H9 (cell line): ENCODE measurements around the gene TRMT112. TPM values are rescaled to one million over a fixed set of nuclear protein-coding genes. Genes with fewer than 3 reads are reported as not detected.

Experiments
- DNase-seq: peaks from one replicate; pipeline ENCODE4 v3.0.0-alpha.2; 2017
- H2AFZ ChIP-seq: one replicate; pipeline ENCODE4 v1.6.1; 2013; ENCODE audit warnings: mild to moderate bottlenecking, low read length, control low read depth, moderate library complexity
- H2AK5ac ChIP-seq: 2 replicates; pipeline ENCODE4 v1.6.1; 2013; ENCODE audit warnings: low read length, control low read depth, mixed read lengths; ENCODE audit not compliant: insufficient read length
- H2BK120ac ChIP-seq: one replicate; pipeline ENCODE4 v1.6.1; 2013; ENCODE audit warnings: low read depth, mild to moderate bottlenecking, low read length, control low read depth, inconsistent platforms; ENCODE audit not compliant: poor library complexity, severe bottlenecking
- H2BK12ac ChIP-seq: 2 replicates; pipeline ENCODE4 v1.6.1; 2013; ENCODE audit warnings: low read length, control low read depth, mixed read lengths, low read depth; ENCODE audit not compliant: insufficient read length
- H2BK15ac ChIP-seq: 2 replicates; pipeline ENCODE4 v1.6.1; 2013; ENCODE audit warnings: low read depth, low read length, control low read depth
- H2BK20ac ChIP-seq: one replicate; pipeline ENCODE4 v1.6.1; 2013; ENCODE audit warnings: low read depth, mild to moderate bottlenecking, low read length, control low read depth, inconsistent platforms; ENCODE audit not compliant: poor library complexity, severe bottlenecking
- H2BK5ac ChIP-seq: 2 replicates; pipeline ENCODE4 v1.6.1; 2013; ENCODE audit warnings: low read length, control low read depth, mixed read lengths; ENCODE audit not compliant: insufficient read length
- H3K14ac ChIP-seq: 2 replicates; pipeline ENCODE4 v1.6.1; 2013; ENCODE audit warnings: low read length, control low read depth; ENCODE audit not compliant: insufficient read depth
- H3K18ac ChIP-seq: 2 replicates; pipeline ENCODE4 v1.6.1; 2013; ENCODE audit warnings: low read depth, mild to moderate bottlenecking, mixed read lengths, low read length, control low read depth; ENCODE audit not compliant: insufficient read length
- H3K23ac ChIP-seq: 2 replicates; pipeline ENCODE4 v1.6.1; 2013; ENCODE audit warnings: low read length, control low read depth, mixed read lengths, low read depth; ENCODE audit not compliant: insufficient read length
- H3K23me2 ChIP-seq: 2 replicates; pipeline ENCODE4 v1.6.1; 2013; ENCODE audit warnings: low read depth, mild to moderate bottlenecking, mixed read lengths, low read length, control low read depth; ENCODE audit not compliant: insufficient read length, poor library complexity, severe bottlenecking
- H3K27ac ChIP-seq: 2 replicates; pipeline ENCODE4 v1.5.1; 2013; ENCODE audit warnings: low read length, control low read depth, mixed read lengths, low read depth; ENCODE audit not compliant: insufficient read length
- H3K27me3 ChIP-seq: 2 replicates; pipeline ENCODE4 v1.6.1; 2013; ENCODE audit warnings: low read length, control low read depth, inconsistent platforms; ENCODE audit not compliant: insufficient read depth
- H3K4ac ChIP-seq: 2 replicates; pipeline ENCODE4 v1.6.1; 2013; ENCODE audit warnings: low read depth, mild to moderate bottlenecking, control low read depth, inconsistent platforms, low read length, moderate library complexity
- H3K4me1 ChIP-seq: 2 replicates; pipeline ENCODE4 v1.6.1; 2013; ENCODE audit warnings: low read length, control low read depth, inconsistent platforms; ENCODE audit not compliant: insufficient read depth
- H3K4me2 ChIP-seq: 2 replicates; pipeline ENCODE4 v1.6.1; 2013; ENCODE audit warnings: low read length, control low read depth, mixed read lengths; ENCODE audit not compliant: insufficient read length, insufficient read depth
- H3K56ac ChIP-seq: 2 replicates; pipeline ENCODE4 v1.6.1; 2013; ENCODE audit warnings: low read depth, mild to moderate bottlenecking, mixed read lengths, low read length, control low read depth; ENCODE audit not compliant: insufficient read length
- H3K79me1 ChIP-seq: 2 replicates; pipeline ENCODE4 v1.6.1; 2013; ENCODE audit warnings: low read depth, mild to moderate bottlenecking, moderate library complexity, low read length, control low read depth, inconsistent platforms; ENCODE audit not compliant: insufficient read depth, poor library complexity, severe bottlenecking
- H3K79me2 ChIP-seq: 2 replicates; pipeline ENCODE4 v1.6.1; 2013; ENCODE audit warnings: low read length, control low read depth, inconsistent platforms; ENCODE audit not compliant: insufficient read depth
- H3K9ac ChIP-seq: 2 replicates; pipeline ENCODE4 v1.6.1; 2013; ENCODE audit warnings: low read length, control low read depth, mixed read lengths; ENCODE audit not compliant: insufficient read length; ENCODE audit errors: extremely low read depth
- H3K9me3 ChIP-seq: one replicate; pipeline ENCODE4 v1.6.1; 2013; ENCODE audit warnings: low read depth, low read length, inconsistent platforms; ENCODE audit not compliant: control insufficient read depth
- H3T11ph ChIP-seq: one replicate; pipeline ENCODE4 v1.6.1; 2013; ENCODE audit warnings: mild to moderate bottlenecking, low read length, control low read depth, inconsistent platforms
- H4K20me1 ChIP-seq: one replicate; pipeline ENCODE4 v1.6.1; 2013; ENCODE audit not compliant: control insufficient read depth, insufficient read length, insufficient read depth
- H4K5ac ChIP-seq: 2 replicates; pipeline ENCODE4 v1.6.1; 2013; ENCODE audit warnings: low read depth, mild to moderate bottlenecking, mixed read lengths, low read length, control low read depth; ENCODE audit not compliant: insufficient read length
- H4K8ac ChIP-seq: replicated peaks from 2 replicates; pipeline ENCODE4 v1.6.1; 2013; ENCODE audit warnings: low read length, control low read depth, mixed read lengths, low read depth; ENCODE audit not compliant: insufficient read length
- H4K91ac ChIP-seq: 2 replicates; pipeline ENCODE4 v1.6.1; 2013; ENCODE audit warnings: low read depth, mild to moderate bottlenecking, moderate library complexity, mixed read lengths, low read length, control low read depth; ENCODE audit not compliant: insufficient read length
- H3K27ac Mint-ChIP-seq, 3 experiments: 2 replicates in 2 of 3; 3 replicates in 1 of 3; pipeline ENCODE4 v1.8.0; 2020 to 2021; ENCODE audit warnings: mixed read lengths in 3 of 3, mild to moderate bottlenecking in 1 of 3, moderate library complexity in 1 of 3
- H3K27me3 Mint-ChIP-seq: 2 replicates; pipeline ENCODE4 v1.8.0; 2021; ENCODE audit warnings: low read depth, mild to moderate bottlenecking, moderate library complexity, mixed read lengths
- H3K36me3 Mint-ChIP-seq, 3 experiments: 2 replicates in 2 of 3; 3 replicates in 1 of 3; pipeline ENCODE4 v1.8.0; 2020 to 2021; ENCODE audit warnings: low read depth in 3 of 3, mixed read lengths in 3 of 3; ENCODE audit not compliant: insufficient read depth in 1 of 3
- H3K4me1 Mint-ChIP-seq, 2 experiments: 2 replicates each; pipeline ENCODE4 v1.8.0; 2020; ENCODE audit warnings: mixed read lengths in 2 of 2
- H3K4me3 Mint-ChIP-seq, 2 experiments: 2 replicates in 1 of 2; 3 replicates in 1 of 2; pipeline ENCODE4 v1.8.0; 2020 to 2021; ENCODE audit warnings: mild to moderate bottlenecking in 2 of 2, mixed read lengths in 2 of 2, moderate library complexity in 1 of 2
- H3K9me3 Mint-ChIP-seq, 2 experiments: 2 replicates in 1 of 2; 3 replicates in 1 of 2; pipeline ENCODE4 v1.8.0; 2020; ENCODE audit warnings: mild to moderate bottlenecking in 2 of 2, mixed read lengths in 2 of 2, moderate library complexity in 1 of 2
- CTCF ChIP-seq: fragments of 200-600 bp; sonication (generic); conservative IDR thresholded peaks from 3 replicates; pipeline ENCODE4 v1.8.0; 2021; ENCODE audit warnings: antibody characterized with exemption, mild to moderate bottlenecking
- WGBS: extraction: QIAGEN DNeasy Blood & Tissue Kit; methylation state at CpG from one replicate; pipeline ENCODE4 v1.1.7; 2013; ENCODE audit warnings: missing lambda C conversion rate, low lambda C conversion rate, mixed read lengths; ENCODE audit not compliant: insufficient read length; ENCODE audit errors: extremely low coverage; 5-methylcytosine and 5-hydroxymethylcytosine counted together
- total RNA-seq: library from RNA; stranded (reverse); gene quantifications from 2 replicates; pipeline ENCODE4 v1.2.1, GENCODE V29; 2021

Gene TRMT112
- total RNA-seq, 1 experiment from 2014 or later, result 315 TPM

- Mint-ChIP-seq H3K36me3 (peaks cover 0 to 2% (median 0%) of the 10 kb centered on the region in 3 experiments; a peak in 2 of 7 replicates), H3K27ac (no peak within 1 kb of the TSS), H3K4me1 (peaks cover 12 to 29% of the 10 kb centered on the region in 2 experiments; a peak in 3 of 4 replicates), H3K4me3 (peak within 1 kb of the TSS; percentile 54 to 82), H3K9me3 (peaks cover 0 to 3% of the 10 kb centered on the region in 2 experiments; a peak in 2 of 5 replicates), H3K27me3 (peaks cover 86% of the 10 kb centered on the region)
- Histone ChIP-seq H3K23me2 (peaks cover 16% of the 10 kb centered on the region), H4K20me1 (no peaks in the 10 kb centered on the region), H3K4ac (no peak within 1 kb of the TSS), H2AK5ac (no peak within 1 kb of the TSS), H3K9me3 (no peaks in the 10 kb centered on the region), H4K8ac (no peak within 1 kb of the TSS), H3K4me1 (no peaks in the 10 kb centered on the region), H2BK5ac (no peak within 1 kb of the TSS), H2BK120ac (no peak within 1 kb of the TSS), H3K27ac (no peak within 1 kb of the TSS), H3K4me2 (peak within 1 kb of the TSS; percentile 21), H3K9ac (no peak within 1 kb of the TSS), H3K23ac (no peak within 1 kb of the TSS), H3K18ac (no peak within 1 kb of the TSS), H3K27me3 (peaks cover 55% of the 10 kb centered on the region), H3K56ac (no peak within 1 kb of the TSS), H3T11ph (no peak within 1 kb of the TSS), H3K79me2 (no peaks in the 10 kb centered on the region), H2BK20ac (no peak within 1 kb of the TSS), H3K14ac (no peak within 1 kb of the TSS), H2BK15ac (no peak within 1 kb of the TSS), H4K5ac (no peak within 1 kb of the TSS), H2AFZ (no peak within 1 kb of the TSS), H4K91ac (no peak within 1 kb of the TSS), H3K79me1 (no peaks in the 10 kb centered on the region), H2BK12ac (no peak within 1 kb of the TSS)
- TF ChIP-seq CTCF, result no peak
- no CpG with 5 or more reads among the region's 54 CpGs for WGBS
- DNase-seq, result no peak
Observed at GRCh38 chr11:64299847-64300648, 17.3 kb downstream of the TRMT112 start, which contains the start of gene CATSPERZ. TSS of gene CATSPERZ (plus strand) at chr11:64300358. CDS start at chr11:64300411, 53 bp downstream.
